GM13976 (cell line): ENCODE measurements around the gene LRRFIP2.
A peak's percentile ranks its signal among the peaks of the same experiment; 100 is the strongest.

Source experiments
- DNase-seq: peaks from one replicate; pipeline ENCODE4 v3.0.0; 2012; ENCODE audit warnings: low spot score
- in situ Hi-C: fragments of 300-500 bp; cut with MboI; formaldehyde crosslinking; loops from one replicate; pipeline ENCODE4 v1.12.0; 2022; ENCODE audit warnings: low sequenced_read_pairs, mixed read lengths, inconsistent platforms; ENCODE audit not compliant: unreplicated experiment
- TF ChIP-seq, protein P1 (sequence below): IDR thresholded peaks from 2 replicates; pipeline ENCODE4 v1.5.1; 2012; ENCODE audit warnings: borderline replicate concordance, mild to moderate bottlenecking; ENCODE audit not compliant: insufficient read depth; ENCODE audit errors: extremely low read depth, missing control alignments, control extremely low read depth

Gene LRRFIP2

DNA sequence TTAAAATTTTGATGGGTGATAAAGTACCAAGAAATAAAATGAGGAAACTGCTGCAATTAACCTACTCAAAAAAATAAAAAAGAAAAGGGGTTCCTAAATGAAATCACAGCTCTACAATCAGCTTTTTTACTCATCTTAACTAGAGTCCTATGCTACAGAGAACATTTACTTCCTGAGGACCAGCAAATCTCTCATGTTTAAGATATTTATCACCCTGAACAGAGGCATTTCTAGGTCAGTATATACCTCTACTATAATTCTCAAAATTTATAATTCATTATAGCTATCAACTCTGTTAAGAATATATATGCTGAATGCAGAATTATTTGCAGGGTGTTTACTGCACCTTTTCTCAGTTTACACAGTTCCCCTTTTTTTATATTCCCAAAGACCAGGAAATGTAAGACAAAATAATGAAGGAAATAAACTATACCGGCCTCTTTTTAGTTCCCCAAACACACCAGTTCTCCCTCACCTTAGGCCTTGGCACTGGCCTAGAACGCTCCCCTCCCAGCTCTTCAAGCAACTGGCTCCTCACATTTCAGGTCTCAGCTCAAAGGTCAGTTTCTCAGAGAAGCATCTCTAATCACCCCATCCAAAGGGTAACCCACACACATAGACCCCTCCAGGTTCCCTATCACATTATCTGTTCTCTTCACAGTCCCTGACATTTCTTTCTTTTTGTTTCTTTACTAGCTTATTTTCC lies 71.1 kb downstream of the LRRFIP2 start:
- in situ Hi-C loops = no loop called here
- TF ChIP-seq, protein P1, sequence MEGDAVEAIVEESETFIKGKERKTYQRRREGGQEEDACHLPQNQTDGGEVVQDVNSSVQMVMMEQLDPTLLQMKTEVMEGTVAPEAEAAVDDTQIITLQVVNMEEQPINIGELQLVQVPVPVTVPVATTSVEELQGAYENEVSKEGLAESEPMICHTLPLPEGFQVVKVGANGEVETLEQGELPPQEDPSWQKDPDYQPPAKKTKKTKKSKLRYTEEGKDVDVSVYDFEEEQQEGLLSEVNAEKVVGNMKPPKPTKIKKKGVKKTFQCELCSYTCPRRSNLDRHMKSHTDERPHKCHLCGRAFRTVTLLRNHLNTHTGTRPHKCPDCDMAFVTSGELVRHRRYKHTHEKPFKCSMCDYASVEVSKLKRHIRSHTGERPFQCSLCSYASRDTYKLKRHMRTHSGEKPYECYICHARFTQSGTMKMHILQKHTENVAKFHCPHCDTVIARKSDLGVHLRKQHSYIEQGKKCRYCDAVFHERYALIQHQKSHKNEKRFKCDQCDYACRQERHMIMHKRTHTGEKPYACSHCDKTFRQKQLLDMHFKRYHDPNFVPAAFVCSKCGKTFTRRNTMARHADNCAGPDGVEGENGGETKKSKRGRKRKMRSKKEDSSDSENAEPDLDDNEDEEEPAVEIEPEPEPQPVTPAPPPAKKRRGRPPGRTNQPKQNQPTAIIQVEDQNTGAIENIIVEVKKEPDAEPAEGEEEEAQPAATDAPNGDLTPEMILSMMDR = no peak
- DNase-seq = no peak

- in situ Hi-C loops = no loop called here
- DNase-seq = no peak
- TF ChIP-seq, protein P1 = no peak
Measured at GRCh38 chr3:37100411-37100810, 74.0 kb downstream of the LRRFIP2 start.

GRCh38 chr3:37099469-37099868 lies 74.9 kb downstream of the LRRFIP2 start:
- DNase-seq = no peak
- in situ Hi-C loops = no loop called here
- TF ChIP-seq, protein P1 = no peak

DNA sequence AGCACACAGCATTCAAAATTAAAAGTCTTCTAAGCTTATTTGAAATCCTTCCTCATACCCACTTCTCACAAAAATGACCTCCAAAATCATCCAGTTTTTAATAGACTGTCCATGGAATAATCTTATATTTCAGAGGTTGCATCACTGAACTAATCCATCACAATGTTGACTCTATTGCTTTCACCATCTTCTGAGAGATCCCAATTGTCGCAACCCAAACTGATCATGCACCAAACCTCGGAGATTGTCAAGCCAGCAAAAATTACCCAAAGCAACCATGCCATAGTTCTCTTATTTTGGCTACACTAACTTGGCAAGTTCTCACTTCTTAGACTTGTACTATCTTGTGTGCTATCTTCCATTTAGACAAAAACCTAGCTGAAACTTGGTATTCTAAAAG lies 75.5 kb downstream of the LRRFIP2 start:
- in situ Hi-C loops = no loop called here
- DNase-seq = no peak
- TF ChIP-seq, protein P1 = no peak

- DNase-seq = peak; percentile 8
- TF ChIP-seq, protein P1 = no peak
- in situ Hi-C loops = no loop called here
Measured at GRCh38 chr3:37097776-37098175, 76.6 kb downstream of the LRRFIP2 start.

GRCh38 chr3:37096975-37097374 lies 77.4 kb downstream of the LRRFIP2 start:
- no peak for DNase-seq
- TF ChIP-seq, protein P1 = no peak
- in situ Hi-C loops = no loop called here
